Panc1 (cell line): ENCODE data around the gene TUBG1. TPM values are rescaled to one million over a fixed set of nuclear protein-coding genes. Genes with fewer than 3 reads are reported as not detected.

ENCODE experiments used
- ATAC-seq: fragments of 200-7000 bp; cut with Tn5 transposase; 2 replicates; pipeline ENCODE4 v1.9.1; 2020; ENCODE audit warnings: mild to moderate bottlenecking, moderate library complexity
- BruUV-seq: library from RNA; stranded (reverse); fragments of 400-500 nt; replicated peaks from 2 replicates; lab custom pipeline; 2021; lab: Mats Ljungman, UMichigan
- CTCF ChIA-PET: fragments of 300-600 bp; sonication (Branson Sonifier 250); formaldehyde crosslinking; loops from one replicate; lab custom pipeline; 2022; ENCODE audit warnings: antibody characterized with exemption; lab: Charles Lee
- POLR2A ChIA-PET: fragments of 300-600 bp; sonication (Branson Sonifier 250); formaldehyde crosslinking; loops from one replicate; lab custom pipeline; 2022; ENCODE audit warnings: antibody characterized with exemption; lab: Charles Lee
- DNase-seq: peaks from one replicate; pipeline ENCODE4 v3.0.0-alpha.2; 2010; ENCODE audit warnings: low read depth, low spot score
- H3K27ac ChIP-seq: 2 replicates; pipeline ENCODE4 v1.5.1; 2011; ENCODE audit warnings: mild to moderate bottlenecking, low read length, inconsistent platforms
- H3K27me3 ChIP-seq: fragments of 200-500 bp; sonication (Bioruptor generic); 2 replicates; pipeline ENCODE4 v1.6.0; 2014; ENCODE audit warnings: low read length, inconsistent platforms; ENCODE audit not compliant: control insufficient read depth, insufficient read depth
- H3K36me3 ChIP-seq: fragments of 200-500 bp; sonication (Bioruptor generic); 2 replicates; pipeline ENCODE4 v1.5.1; 2014; ENCODE audit warnings: inconsistent platforms, mild to moderate bottlenecking, low read length, moderate library complexity; ENCODE audit not compliant: control insufficient read depth, insufficient read depth
- H3K4me1 ChIP-seq: 2 replicates; pipeline ENCODE4 v1.5.1; 2011; ENCODE audit warnings: inconsistent platforms, mild to moderate bottlenecking, low read length, moderate library complexity; ENCODE audit not compliant: control insufficient read depth, insufficient read depth
- H3K4me3 ChIP-seq, 2 experiments: 2 replicates each; pipeline ENCODE4 v1.5.1; 2011 to 2012; ENCODE audit warnings: low read depth in 2 of 2, low read length in 2 of 2, mild to moderate bottlenecking in 2 of 2, inconsistent platforms in 1 of 2, moderate library complexity in 1 of 2
- H3K9me3 ChIP-seq: fragments of 200-500 bp; sonication (Bioruptor generic); 2 replicates; pipeline ENCODE4 v1.5.1; 2014; ENCODE audit warnings: low read depth, mild to moderate bottlenecking, inconsistent platforms, low read length, moderate library complexity; ENCODE audit not compliant: control insufficient read depth, insufficient read depth
- CTCF ChIP-seq: fragments of 450-650 bp; IDR thresholded peaks from 2 replicates; pipeline ENCODE4 v1.5.1; 2017; ENCODE audit warnings: mild to moderate bottlenecking
- POLR2AphosphoS5 ChIP-seq: IDR thresholded peaks from 2 replicates; pipeline ENCODE4 v1.6.1; 2012; ENCODE audit warnings: mild to moderate bottlenecking, low read depth, low read length, moderate library complexity
- REST ChIP-seq, 2 experiments: IDR thresholded peaks; 2 replicates each; pipeline ENCODE4 v1.6.1; 2011 to 2012; ENCODE audit warnings: low read depth in 2 of 2, control low read depth in 1 of 2, low read length in 1 of 2, mild to moderate bottlenecking in 1 of 2, moderate library complexity in 1 of 2; ENCODE audit not compliant: insufficient read depth in 1 of 2
- SIN3A ChIP-seq: IDR thresholded peaks from 2 replicates; pipeline ENCODE4 v1.6.1; 2012; ENCODE audit warnings: low read depth, mild to moderate bottlenecking, low read length, moderate library complexity, borderline replicate concordance; ENCODE audit not compliant: insufficient read depth
- TCF7L2 ChIP-seq: IDR thresholded peaks from 2 replicates; pipeline ENCODE4 v1.6.1; 2011; ENCODE audit warnings: mild to moderate bottlenecking, low read depth, low read length, inconsistent platforms
- in situ Hi-C: cut with HindIII; loops from 2 replicates; pipeline ENCODE4 v1.10.0; 2016; ENCODE audit warnings: low sequenced_read_pairs, low pct_unique_long_range_greater_than_20kb
- intact Hi-C: fragments of 100-400 bp; cut with micrococcal nuclease; formaldehyde crosslinking; loops from one replicate; pipeline ENCODE4 v1.10.0; 2022; ENCODE audit not compliant: unreplicated experiment
- total RNA-seq: library from RNA; stranded (reverse); gene quantifications from one replicate; pipeline ENCODE4 v1.2.1, GENCODE V29; 2021; ENCODE audit not compliant: unreplicated experiment

TUBG1 gene
- total RNA-seq, 1 experiment from 2014 or later, result 99.8 TPM

- H3K27me3 ChIP-seq, result no peaks in the 10 kb centered on the region
- H3K4me1 ChIP-seq, result peaks cover 15% of the 10 kb centered on the region
- TF ChIP-seq REST (IDR thresholded peaks at IDR 0.05; ENCODE audit: insufficient read depth in 1 of 2, low read depth in 2 of 2, low read length in 1 of 2) (no peak), POLR2AphosphoS5 (peak; percentile 75), TCF7L2 (no peak), SIN3A (peak; percentile 94; the same call in 1 of the 2 replicates), CTCF (peak; percentile 0; the same call in 1 of the 2 replicates)
- no peaks in the 10 kb centered on the region for H3K9me3 ChIP-seq
- ATAC-seq (peak; percentile 93), DNase-seq (peak; percentile 65)
- no TSS peak for BruUV-seq
- ChIA-PET POLR2A (interaction anchor here (0.6 kb wide), 1 partner anchor 12 kb away, joined by 3 read pairs; no protein-coding TSS in a partner anchor), CTCF (interaction anchor here (0.5 to 3.0 kb wide), 8 partner anchors 8 to 359 kb away, joined by 3 to 14 read pairs (median 4); no protein-coding TSS in a partner anchor)
- intact Hi-C loops (loop anchor here (5.0 kb wide), 1 partner anchor 100 kb away; the partner anchor contains the start of gene PLEKHH3), in situ Hi-C loops (no loop called here)
- peak within 1 kb of the TSS; percentile 91 for H3K27ac ChIP-seq
- peaks cover 2% of the 10 kb centered on the region for H3K36me3 ChIP-seq
- peak within 1 kb of the TSS; percentile 69 to 92 for H3K4me3 ChIP-seq
These were observed 31.8 kb upstream of the TUBG1 start, which contains the start of gene PSMC3IP for GRCh38 chr17:42577532-42578281. Gene PSMC3IP (minus strand): TSS chr17:42577729. CDS start chr17:42577686, 43 bp downstream.

GRCh38 chr17:42578282-42578869, 31.1 kb upstream of the TUBG1 start:
- H3K27ac ChIP-seq, result peak overlapping the region; percentile 91
- DNase-seq (peak; percentile 24), ATAC-seq (peak; percentile 61)
- ChIA-PET CTCF (interaction anchor here (0.5 to 3.0 kb wide), 10 partner anchors 8 to 358 kb away, joined by 3 to 14 read pairs (median 3); no protein-coding TSS in a partner anchor), POLR2A (no interaction called here)
- no peaks in the 10 kb centered on the region for H3K27me3 ChIP-seq
- H3K4me3 ChIP-seq, result peak overlapping the region; percentile 69 to 92
- in situ Hi-C loops (no loop called here), intact Hi-C loops (loop anchor here (5.0 kb wide), 1 partner anchor 99 kb away; the partner anchor contains the start of gene PLEKHH3)
- peaks cover 11% of the 10 kb centered on the region for H3K4me1 ChIP-seq
- TF ChIP-seq CTCF (peak; percentile 71), SIN3A (no peak)
- no TSS peak for BruUV-seq
- H3K36me3 ChIP-seq, result peaks cover 4% of the 10 kb centered on the region; the same call in 1 of the 2 replicates
- no peaks in the 10 kb centered on the region for H3K9me3 ChIP-seq
